ENCODE results near the gene TMEM163.

GRCh38 chr2:134728163-134728562 lies 9.4 kb upstream of the TMEM163 start:
- no peak for TF ChIP-seq CTCF (IDR thresholded peaks at IDR 0.05)
- no peak for TF ChIP-seq EZH2 (IDR thresholded peaks at IDR 0.05)

All from neural progenitor cell (in vitro differentiated cells).